OCI-LY3 (cell line): Measurements from ENCODE around the gene HLA-DQA2.

Source experiments
- H2AFZ ChIP-seq: fragments of 200-600, 300-600 bp; shearing (Covaris generic); 2 replicates; pipeline ENCODE4 v1.6.0; 2014; ENCODE audit warnings: antibody characterized with exemption, low read depth, low read length
- H3K27ac ChIP-seq: fragments of 200-600, 300-600 bp; sonication (generic); 2 replicates; pipeline ENCODE4 v1.5.1; 2014; ENCODE audit warnings: mild to moderate bottlenecking, low read length, moderate library complexity, mixed read lengths
- H3K27me3 ChIP-seq: fragments of 200-600, 300-600 bp; sonication (generic); 2 replicates; pipeline ENCODE4 v1.6.1; 2014; ENCODE audit warnings: low read depth, low read length, mixed read lengths
- H3K36me3 ChIP-seq: fragments of 200-600, 300-600 bp; sonication (generic); replicated peaks from 2 replicates; pipeline ENCODE3; 2014; ENCODE audit warnings: low read depth, low read length, mixed read lengths
- H3K4me1 ChIP-seq: fragments of 300-600, 200-600 bp; sonication (generic); 2 replicates; pipeline ENCODE4 v1.6.1; 2014; ENCODE audit warnings: low read length, mixed read lengths
- H3K4me2 ChIP-seq: fragments of 200-600, 300-600 bp; sonication (generic); 2 replicates; pipeline ENCODE4 v1.6.1; 2014; ENCODE audit warnings: low read length, mixed read lengths
- H3K4me3 ChIP-seq: fragments of 300-600, 200-600 bp; sonication (generic); 2 replicates; pipeline ENCODE4 v1.5.1; 2014; ENCODE audit warnings: antibody characterized with exemption, mild to moderate bottlenecking, low read length, moderate library complexity
- H3K79me2 ChIP-seq: fragments of 300-600, 200-600 bp; shearing (Covaris generic); 2 replicates; pipeline ENCODE4 v1.6.1; 2014; ENCODE audit warnings: mild to moderate bottlenecking, low read length, mixed read lengths
- H3K9ac ChIP-seq: fragments of 300-600, 200-600 bp; shearing (Covaris generic); 2 replicates; pipeline ENCODE4 v1.6.0; 2014; ENCODE audit warnings: mild to moderate bottlenecking, low read length, moderate library complexity
- H3K9me3 ChIP-seq: fragments of 200-600, 300-600 bp; shearing (Covaris generic); 2 replicates; pipeline ENCODE4 v1.6.1; 2014; ENCODE audit warnings: low read length, mixed read lengths; ENCODE audit not compliant: insufficient read depth
- H4K20me1 ChIP-seq: fragments of 200-600, 300-600 bp; sonication (generic); 2 replicates; pipeline ENCODE4 v1.6.1; 2016; ENCODE audit warnings: low read length, mixed read lengths; ENCODE audit not compliant: insufficient read depth
- EZH2phosphoT487 ChIP-seq: fragments of 200-600 bp; shearing (Covaris generic); IDR thresholded peaks from 2 replicates; pipeline ENCODE4 v1.6.1; 2018; ENCODE audit warnings: antibody characterized with exemption, mixed run types, low read depth
- TF ChIP-seq, protein P1 (sequence below): fragments of 200-600, 300-600 bp; sonication (generic); IDR thresholded peaks from 2 replicates; pipeline ENCODE4 v1.5.1; 2014; ENCODE audit warnings: antibody characterized with exemption, low read length, low read depth

Gene HLA-DQA2

DNA sequence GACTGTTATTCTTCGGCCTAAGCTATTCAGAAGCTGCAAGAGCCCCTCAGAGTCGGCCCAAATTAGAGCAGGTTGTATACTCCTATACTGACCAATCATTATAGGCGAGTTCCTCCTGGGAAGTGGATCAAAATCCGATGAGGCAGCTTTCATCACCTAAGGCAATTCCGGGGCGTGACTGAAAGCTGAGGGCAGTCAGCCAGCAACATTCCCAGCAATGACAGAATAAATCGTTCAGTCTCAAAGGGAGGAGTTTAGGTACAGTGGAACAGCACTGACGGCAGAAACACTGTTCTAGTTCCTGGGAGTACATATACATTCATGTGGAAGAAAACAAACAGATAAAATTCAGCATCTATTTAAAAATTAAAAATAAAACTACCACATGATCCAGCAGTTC lies 11.4 kb downstream of the HLA-DQA2 start:
- Histone ChIP-seq H2AFZ (no peak overlapping the region), H3K36me3 (no peaks in the 10 kb centered on the region), H3K27ac (no peak overlapping the region), H3K4me2 (no peak overlapping the region), H4K20me1 (no peaks in the 10 kb centered on the region), H3K9me3 (no peaks in the 10 kb centered on the region), H3K79me2 (no peaks in the 10 kb centered on the region), H3K27me3 (0 out of 2 replicates have a peak, but pooled peaks cover 3% of the 10 kb centered on the region), H3K9ac (no peak overlapping the region), H3K4me3 (no peak overlapping the region), H3K4me1 (no peaks in the 10 kb centered on the region)
- TF ChIP-seq, protein P1, sequence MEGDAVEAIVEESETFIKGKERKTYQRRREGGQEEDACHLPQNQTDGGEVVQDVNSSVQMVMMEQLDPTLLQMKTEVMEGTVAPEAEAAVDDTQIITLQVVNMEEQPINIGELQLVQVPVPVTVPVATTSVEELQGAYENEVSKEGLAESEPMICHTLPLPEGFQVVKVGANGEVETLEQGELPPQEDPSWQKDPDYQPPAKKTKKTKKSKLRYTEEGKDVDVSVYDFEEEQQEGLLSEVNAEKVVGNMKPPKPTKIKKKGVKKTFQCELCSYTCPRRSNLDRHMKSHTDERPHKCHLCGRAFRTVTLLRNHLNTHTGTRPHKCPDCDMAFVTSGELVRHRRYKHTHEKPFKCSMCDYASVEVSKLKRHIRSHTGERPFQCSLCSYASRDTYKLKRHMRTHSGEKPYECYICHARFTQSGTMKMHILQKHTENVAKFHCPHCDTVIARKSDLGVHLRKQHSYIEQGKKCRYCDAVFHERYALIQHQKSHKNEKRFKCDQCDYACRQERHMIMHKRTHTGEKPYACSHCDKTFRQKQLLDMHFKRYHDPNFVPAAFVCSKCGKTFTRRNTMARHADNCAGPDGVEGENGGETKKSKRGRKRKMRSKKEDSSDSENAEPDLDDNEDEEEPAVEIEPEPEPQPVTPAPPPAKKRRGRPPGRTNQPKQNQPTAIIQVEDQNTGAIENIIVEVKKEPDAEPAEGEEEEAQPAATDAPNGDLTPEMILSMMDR: no peak
- no peak for TF ChIP-seq EZH2phosphoT487

GRCh38 chr6:32759669-32760068 lies 18.5 kb downstream of the HLA-DQA2 start:
- H3K79me2 ChIP-seq: no peaks in the 10 kb centered on the region
- TF ChIP-seq, protein P1: no peak
- no peak for TF ChIP-seq EZH2phosphoT487
- no peaks in the 10 kb centered on the region for H4K20me1 ChIP-seq
- no peaks in the 10 kb centered on the region; the same call in 1 of the 2 replicates for H3K27me3 ChIP-seq
- no peak overlapping the region for H3K9ac ChIP-seq
- no peak overlapping the region for H3K4me3 ChIP-seq
- no peak overlapping the region for H3K4me2 ChIP-seq
- H3K4me1 ChIP-seq: no peaks in the 10 kb centered on the region
- H3K36me3 ChIP-seq: no peaks in the 10 kb centered on the region
- no peaks in the 10 kb centered on the region for H3K9me3 ChIP-seq
- no peak overlapping the region for H2AFZ ChIP-seq
- H3K27ac ChIP-seq: no peak overlapping the region

GRCh38 chr6:32761072-32761471 lies 19.9 kb downstream of the HLA-DQA2 start:
- Histone ChIP-seq H3K9ac (no peak overlapping the region), H4K20me1 (no peaks in the 10 kb centered on the region), H2AFZ (no peak overlapping the region), H3K79me2 (no peaks in the 10 kb centered on the region), H3K27ac (no peak overlapping the region), H3K36me3 (no peaks in the 10 kb centered on the region), H3K4me2 (no peak overlapping the region), H3K4me1 (no peaks in the 10 kb centered on the region), H3K4me3 (no peak overlapping the region), H3K9me3 (no peaks in the 10 kb centered on the region), H3K27me3 (no peaks in the 10 kb centered on the region; the same call in 1 of the 2 replicates)
- no peak for TF ChIP-seq EZH2phosphoT487
- TF ChIP-seq, protein P1: no peak

DNA sequence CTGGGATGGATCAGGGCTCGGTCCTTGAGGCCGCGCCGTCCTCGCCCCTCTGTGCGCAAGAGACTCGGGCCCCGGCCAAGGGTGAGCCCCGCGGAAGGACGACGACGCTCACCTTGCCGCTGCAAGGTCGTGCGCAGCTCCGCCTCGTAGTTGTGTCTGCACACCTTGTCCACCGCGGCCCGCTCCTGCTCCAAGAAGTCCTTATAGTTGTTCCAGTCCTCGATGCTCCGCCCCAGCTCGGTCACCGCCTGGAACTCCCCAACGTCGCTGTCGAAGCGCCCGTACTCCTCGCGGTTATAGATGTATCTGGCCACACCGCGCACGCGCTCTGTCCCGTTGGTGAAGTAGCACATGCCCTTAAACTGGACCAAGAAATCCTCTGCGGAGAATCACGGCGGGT lies 20.4 kb downstream of the HLA-DQA2 start:
- H3K4me3 ChIP-seq: no peak overlapping the region
- no peaks in the 10 kb centered on the region for H3K36me3 ChIP-seq
- H3K79me2 ChIP-seq: no peaks in the 10 kb centered on the region
- H3K27me3 ChIP-seq: no peaks in the 10 kb centered on the region; the same call in 1 of the 2 replicates
- no peaks in the 10 kb centered on the region for H4K20me1 ChIP-seq
- H3K4me1 ChIP-seq: no peaks in the 10 kb centered on the region
- TF ChIP-seq EZH2phosphoT487: no peak
- TF ChIP-seq, protein P1: no peak
- H3K4me2 ChIP-seq: no peak overlapping the region
- no peaks in the 10 kb centered on the region for H3K9me3 ChIP-seq
- no peak overlapping the region for H2AFZ ChIP-seq
- no peak overlapping the region for H3K9ac ChIP-seq
- no peak overlapping the region for H3K27ac ChIP-seq
